Prostate gland (tissue), 2 donors: ENCODE measurements around the gene HTR4.

Experiments
- CTCF ChIP-seq, 4 experiments: fragments of 200-600 bp in 2 of 4; fragments of 450-650 bp in 2 of 4; sonication (generic) in 2 of 4; IDR thresholded peaks; 1 replicate in 3 of 4; 2 replicates in 1 of 4; pipeline ENCODE4 v1.5.1; 2016 to 2019; ENCODE audit warnings: antibody characterized with exemption in 4 of 4, mild to moderate bottlenecking in 2 of 4, moderate library complexity in 2 of 4
- POLR2A ChIP-seq: fragments of 450-650 bp; IDR thresholded peaks from one replicate; pipeline ENCODE4 v1.6.1; 2016; ENCODE audit warnings: antibody characterized with exemption, mild to moderate bottlenecking

- TF ChIP-seq CTCF (IDR thresholded peaks at IDR 0.05) (no peak), POLR2A (no peak)
These were observed 15.2 kb downstream of the HTR4 start for GRCh38 chr5:148639081-148639480.
